ENCODE data around the gene LRP1B.

The LRP1B gene

DNA sequence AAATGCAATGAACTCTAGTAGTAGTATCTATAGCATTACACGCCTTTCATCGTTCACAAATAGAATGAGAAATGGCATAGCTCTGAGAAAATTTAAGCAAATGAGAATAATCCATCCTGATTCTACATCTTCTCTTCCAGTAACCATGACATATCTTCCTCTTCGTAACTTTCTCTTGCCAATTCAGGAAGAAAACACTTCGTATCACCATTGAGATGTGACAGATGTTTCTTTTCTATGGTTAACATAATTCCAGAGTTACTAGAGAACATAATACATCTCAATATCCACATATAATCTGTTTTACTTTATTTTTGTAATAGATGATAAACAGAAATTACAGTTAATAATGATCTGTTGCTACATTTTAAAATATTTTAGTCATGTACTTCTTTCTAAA lies 1527.4 kb downstream of the LRP1B start:
- TF ChIP-seq, protein P1, sequence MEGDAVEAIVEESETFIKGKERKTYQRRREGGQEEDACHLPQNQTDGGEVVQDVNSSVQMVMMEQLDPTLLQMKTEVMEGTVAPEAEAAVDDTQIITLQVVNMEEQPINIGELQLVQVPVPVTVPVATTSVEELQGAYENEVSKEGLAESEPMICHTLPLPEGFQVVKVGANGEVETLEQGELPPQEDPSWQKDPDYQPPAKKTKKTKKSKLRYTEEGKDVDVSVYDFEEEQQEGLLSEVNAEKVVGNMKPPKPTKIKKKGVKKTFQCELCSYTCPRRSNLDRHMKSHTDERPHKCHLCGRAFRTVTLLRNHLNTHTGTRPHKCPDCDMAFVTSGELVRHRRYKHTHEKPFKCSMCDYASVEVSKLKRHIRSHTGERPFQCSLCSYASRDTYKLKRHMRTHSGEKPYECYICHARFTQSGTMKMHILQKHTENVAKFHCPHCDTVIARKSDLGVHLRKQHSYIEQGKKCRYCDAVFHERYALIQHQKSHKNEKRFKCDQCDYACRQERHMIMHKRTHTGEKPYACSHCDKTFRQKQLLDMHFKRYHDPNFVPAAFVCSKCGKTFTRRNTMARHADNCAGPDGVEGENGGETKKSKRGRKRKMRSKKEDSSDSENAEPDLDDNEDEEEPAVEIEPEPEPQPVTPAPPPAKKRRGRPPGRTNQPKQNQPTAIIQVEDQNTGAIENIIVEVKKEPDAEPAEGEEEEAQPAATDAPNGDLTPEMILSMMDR (IDR thresholded peaks at IDR 0.05; ENCODE audit: low read depth, low read length): no peak
- DNase-seq (ENCODE audit: extremely low read depth, low read depth): no peak

DNA sequence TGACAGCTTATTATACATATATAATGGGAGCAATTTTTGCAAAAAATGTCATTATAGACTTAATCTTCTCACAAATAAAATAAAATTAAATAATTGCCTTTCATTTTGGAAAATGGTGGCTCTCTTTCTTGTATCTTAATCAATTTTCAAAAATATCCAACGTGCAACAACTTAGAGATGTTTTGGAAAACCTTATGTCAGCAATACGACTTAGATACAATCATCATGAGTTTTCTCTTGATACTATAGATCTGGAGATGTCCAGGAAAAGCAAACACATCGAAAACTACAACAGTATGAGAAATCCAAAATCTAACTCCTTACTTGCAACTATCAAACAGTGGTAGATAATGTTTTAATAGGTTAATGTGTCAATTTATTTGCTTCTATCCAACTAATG lies 1529.0 kb downstream of the LRP1B start:
- TF ChIP-seq, protein P1 (IDR thresholded peaks at IDR 0.05; ENCODE audit: low read depth, low read length): no peak

DNA sequence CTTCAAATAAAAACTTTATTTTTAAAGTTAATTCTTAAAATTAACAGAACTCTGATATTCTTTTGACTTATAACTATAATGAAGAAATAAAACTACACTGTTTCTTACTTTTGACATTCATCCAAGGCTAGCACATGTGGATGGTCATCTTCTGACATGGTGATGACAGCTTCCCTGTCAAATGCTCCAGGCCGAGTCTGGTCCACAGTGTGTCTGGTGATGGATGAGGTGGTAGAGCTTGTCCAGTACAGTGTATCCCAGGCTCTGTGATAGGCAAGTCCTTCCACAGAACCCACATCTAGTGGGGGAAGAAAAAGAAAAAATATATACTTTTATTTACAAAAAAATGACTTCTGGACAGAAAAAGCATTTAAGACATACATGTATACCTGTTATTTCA lies 1529.5 kb downstream of the LRP1B start:
- DNase-seq (ENCODE audit: extremely low read depth, low read depth): no peak
- TF ChIP-seq, protein P1 (IDR thresholded peaks at IDR 0.05; ENCODE audit: low read depth, low read length): no peak

More for the DNA sequence above, 1529.0 kb downstream of the LRP1B start:
- no peak for DNase-seq (ENCODE audit: extremely low read depth, low read depth)

DNA sequence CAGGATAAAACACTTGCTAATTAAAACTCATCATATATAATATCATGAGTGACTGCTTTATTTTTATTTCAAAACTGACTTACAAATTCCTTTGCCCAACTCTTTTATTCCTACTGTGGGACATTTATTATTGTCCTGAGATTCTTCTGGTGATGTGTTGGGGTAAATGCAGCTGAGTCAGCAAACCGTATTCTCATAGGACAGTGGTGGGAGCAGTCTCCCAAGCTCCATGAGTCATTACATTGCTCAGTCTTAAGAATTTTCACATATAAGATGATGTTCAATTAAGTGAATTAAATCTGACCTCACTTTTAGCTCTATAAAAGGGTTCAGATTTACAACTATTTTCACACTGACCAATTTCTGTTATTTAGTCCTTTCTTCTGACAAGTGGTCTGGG lies 1530.7 kb downstream of the LRP1B start:
- no peak for DNase-seq (ENCODE audit: extremely low read depth, low read depth)
- TF ChIP-seq, protein P1 (IDR thresholded peaks at IDR 0.05; ENCODE audit: low read depth, low read length): no peak

DNA sequence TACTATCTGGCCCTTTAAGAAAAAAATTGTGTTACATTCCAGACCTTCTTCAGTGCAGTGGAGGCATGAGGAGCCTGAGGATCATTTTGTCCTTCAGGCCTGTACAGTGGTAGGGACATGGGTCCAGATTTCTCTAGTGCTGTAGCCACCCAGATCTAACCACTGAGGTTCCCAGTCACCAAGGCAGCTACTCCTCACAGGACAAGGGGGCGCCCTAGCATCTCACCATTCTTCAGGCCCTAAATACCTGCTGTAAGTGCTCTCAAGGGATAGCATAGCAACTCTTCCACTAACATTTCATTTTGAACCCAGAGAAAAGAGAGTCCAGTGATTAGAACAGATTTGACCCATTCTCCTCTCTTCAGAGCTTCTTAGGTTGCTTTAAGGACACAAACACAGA lies 1533.0 kb downstream of the LRP1B start:
- no peak for DNase-seq (ENCODE audit: extremely low read depth, low read depth)
- TF ChIP-seq, protein P1 (IDR thresholded peaks at IDR 0.05; ENCODE audit: low read depth, low read length): no peak

DNA sequence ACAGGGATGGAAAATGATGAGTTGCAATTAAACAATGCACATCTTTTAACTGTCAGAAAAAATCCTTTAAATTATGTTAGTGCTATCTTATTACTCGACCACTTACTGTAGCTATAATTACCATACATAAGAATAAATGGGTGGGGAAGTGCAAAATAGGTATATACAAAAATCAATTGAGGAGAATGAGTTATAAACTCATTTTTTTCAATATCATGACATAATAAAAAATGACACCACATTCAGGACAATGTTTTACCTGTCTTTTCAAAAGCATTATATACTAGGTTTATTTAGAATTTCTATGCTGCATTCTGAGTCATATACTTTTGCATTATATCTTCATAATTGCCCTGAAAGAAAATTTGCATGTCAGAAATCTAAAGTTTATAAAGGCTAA lies 1533.6 kb downstream of the LRP1B start:
- no peak for DNase-seq (ENCODE audit: extremely low read depth, low read depth)
- TF ChIP-seq, protein P1 (IDR thresholded peaks at IDR 0.05; ENCODE audit: low read depth, low read length): no peak

DNA sequence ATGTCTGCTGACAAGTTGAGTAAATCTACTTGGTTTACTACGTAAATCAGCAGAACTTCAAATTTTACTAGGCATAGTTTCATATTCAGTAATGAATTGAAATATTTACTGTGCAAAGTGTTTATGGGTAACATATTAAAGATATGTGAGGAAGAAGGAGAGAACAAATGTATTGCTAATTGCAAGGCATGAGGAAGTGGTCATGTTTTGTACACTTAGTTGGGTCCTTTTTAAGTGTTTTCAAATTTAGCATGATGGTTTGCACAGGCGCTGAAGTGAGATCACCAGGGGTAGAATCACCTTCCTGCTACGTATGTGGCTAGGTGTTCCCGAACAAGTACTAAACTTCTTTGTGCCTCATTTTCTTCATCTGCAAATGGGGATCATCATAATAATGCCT lies 1534.4 kb downstream of the LRP1B start:
- DNase-seq (ENCODE audit: extremely low read depth, low read depth): no peak

More for the DNA sequence above, 1534.4 kb downstream of the LRP1B start:
- TF ChIP-seq, protein P1 (IDR thresholded peaks at IDR 0.05; ENCODE audit: low read depth, low read length): no peak

Data from AG09319 (cell line).